Keratinocyte (primary cell): ENCODE results near the gene IBSP. TPM values are rescaled to one million over a fixed set of nuclear protein-coding genes. Genes with fewer than 3 reads are reported as not detected.

Experiments used
- DNase-seq: peaks from one replicate; pipeline ENCODE4 v3.0.0-alpha.2; 2011; ENCODE audit warnings: low read depth, missing footprints, low spot score
- FAIRE-seq: peaks from 2 replicates; lab custom pipeline; 2011; peaks lifted over from hg19 to GRCh38; lab: Jason Lieb, UNC
- H2AFZ ChIP-seq: 2 replicates; pipeline ENCODE4 v1.6.0; 2012; ENCODE audit warnings: low read length, control low read depth, inconsistent platforms; ENCODE audit not compliant: control insufficient read depth
- H3K27ac ChIP-seq: 2 replicates; pipeline ENCODE4 v1.5.1; 2011; ENCODE audit warnings: low read length; ENCODE audit not compliant: control insufficient read depth, insufficient read depth
- H3K27me3 ChIP-seq: 3 replicates; pipeline ENCODE4 v1.6.0; 2011; ENCODE audit warnings: low read length; ENCODE audit not compliant: control insufficient read depth, insufficient read depth; ENCODE audit errors: extremely low read depth
- H3K36me3 ChIP-seq, 2 experiments: 2 replicates in 1 of 2; 3 replicates in 1 of 2; pipeline ENCODE4 v1.5.1; 2011; ENCODE audit warnings: low read length in 2 of 2, mild to moderate bottlenecking in 1 of 2; ENCODE audit not compliant: control insufficient read depth in 2 of 2, insufficient read depth in 2 of 2; ENCODE audit errors: extremely low read depth in 1 of 2
- H3K4me1 ChIP-seq: 3 replicates; pipeline ENCODE4 v1.5.1; 2011; ENCODE audit warnings: low read length; ENCODE audit not compliant: control insufficient read depth, insufficient read depth; ENCODE audit errors: extremely low read depth
- H3K4me2 ChIP-seq: 3 replicates; pipeline ENCODE4 v1.6.0; 2011; ENCODE audit warnings: low read depth, low read length; ENCODE audit not compliant: control insufficient read depth, insufficient read depth; ENCODE audit errors: extremely low read depth
- H3K4me3 ChIP-seq, 3 experiments: fragments of 200-600 bp in 1 of 3; sonication (generic) in 1 of 3; 2 replicates in 2 of 3; 3 replicates in 1 of 3; pipeline ENCODE4 v1.5.1; 2011 to 2016; ENCODE audit warnings: low read length in 3 of 3, mild to moderate bottlenecking in 3 of 3, control low read depth in 2 of 3, inconsistent platforms in 1 of 3, low read depth in 1 of 3, mixed read lengths in 1 of 3, mixed run types in 1 of 3, moderate library complexity in 1 of 3; ENCODE audit not compliant: control insufficient read depth in 2 of 3, insufficient read depth in 2 of 3; ENCODE audit errors: extremely low read depth in 1 of 3
- H3K79me2 ChIP-seq: 2 replicates; pipeline ENCODE4 v1.6.0; 2012; ENCODE audit warnings: low read length; ENCODE audit not compliant: control insufficient read depth, insufficient read depth
- H3K9ac ChIP-seq: 3 replicates; pipeline ENCODE4 v1.6.0; 2011; ENCODE audit warnings: low read length; ENCODE audit not compliant: control insufficient read depth, insufficient read depth; ENCODE audit errors: extremely low read depth
- H3K9me1 ChIP-seq: 3 replicates; pipeline ENCODE4 v1.6.0; 2011; ENCODE audit warnings: low read length; ENCODE audit not compliant: control insufficient read depth, insufficient read depth; ENCODE audit errors: extremely low read depth
- H3K9me3 ChIP-seq: 2 replicates; pipeline ENCODE4 v1.5.1; 2012; ENCODE audit warnings: low read depth, low read length; ENCODE audit not compliant: control insufficient read depth
- H4K20me1 ChIP-seq: 3 replicates; pipeline ENCODE4 v1.6.0; 2011; ENCODE audit warnings: low read length; ENCODE audit not compliant: control insufficient read depth, insufficient read depth; ENCODE audit errors: extremely low read depth
- CTCF ChIP-seq, 3 experiments: IDR thresholded peaks in 1 of 3; conservative IDR thresholded peaks in 1 of 3; optimal IDR thresholded peaks in 1 of 3; 2 replicates in 2 of 3; 3 replicates in 1 of 3; pipeline versions ENCODE3 to v1.5.1; 2011; ENCODE audit warnings: low read length in 3 of 3, mild to moderate bottlenecking in 3 of 3, moderate library complexity in 2 of 3, control low read depth in 1 of 3, inconsistent platforms in 1 of 3; ENCODE audit not compliant: insufficient read depth in 2 of 3; ENCODE audit errors: extremely low read depth in 1 of 3
- EZH2 ChIP-seq: IDR thresholded peaks from one replicate; pipeline ENCODE4 v1.6.1; 2012; ENCODE audit warnings: inconsistent platforms, mild to moderate bottlenecking, low read length, moderate library complexity
- dilution Hi-C: fragments of 300-500 bp; cut with MboI; formaldehyde crosslinking; loops from one replicate; pipeline ENCODE4 v1.7.0; 2020; ENCODE audit warnings: low sequenced_read_pairs; ENCODE audit not compliant: extremely low pct_ligation_motif_present
- polyA plus RNA-seq, 5 experiments: library from polyadenylated mRNA; depleted of rRNA in 3 of 5; stranded (reverse) in 3 of 5; stranded (forward) in 1 of 5; unstranded in 1 of 5; fragments of >200 nt; gene quantifications; 1 replicate in 1 of 5; 2 replicates in 3 of 5; 3 replicates in 1 of 5; pipeline versions ENCODE4 v1.2.1 to v1.2.3, GENCODE V29; 2011 to 2012; ENCODE audit warnings: missing spikeins in 2 of 5, low read depth in 1 of 5, low replicate concordance in 1 of 5

Gene IBSP
- polyA plus RNA-seq, 1 donor (not counting 4 experiments of a cell fraction or from before 2014, with no cell fraction given), result not detected

GRCh38 chr4:87785731-87786509, 13.4 kb upstream of the IBSP start:
- Histone ChIP-seq H3K9me1 (no peaks in the 10 kb centered on the region), H3K9ac (no peak overlapping the region), H3K4me1 (no peaks in the 10 kb centered on the region), H3K9me3 (no peaks in the 10 kb centered on the region), H3K27ac (no peak overlapping the region), H3K27me3 (no peaks in the 10 kb centered on the region), H3K36me3 (no peaks in the 10 kb centered on the region), H3K4me3 (no peak overlapping the region), H4K20me1 (no peaks in the 10 kb centered on the region), H3K79me2 (no peaks in the 10 kb centered on the region), H2AFZ (no peak overlapping the region), H3K4me2 (no peak overlapping the region)
- FAIRE-seq, result no peak
- no peak for DNase-seq
- dilution Hi-C loops, result no loop called here
- TF ChIP-seq EZH2 (no peak), CTCF (optimal IDR thresholded peaks at IDR 0.05 in 1 of 3, IDR thresholded peaks at IDR 0.05 in 1 of 3, conservative IDR thresholded peaks at IDR 0.05 in 1 of 3; ENCODE audit: extremely low read depth in 1 of 3, insufficient read depth in 2 of 3, low read length in 3 of 3) (no peak)

- FAIRE-seq, result no peak
- no peak for DNase-seq
- Histone ChIP-seq H3K27ac (no peak overlapping the region), H3K4me2 (no peak overlapping the region), H2AFZ (no peak overlapping the region), H3K4me1 (peaks cover 6% of the 10 kb centered on the region), H3K79me2 (no peaks in the 10 kb centered on the region), H3K9me1 (no peaks in the 10 kb centered on the region), H4K20me1 (no peaks in the 10 kb centered on the region), H3K4me3 (no peak overlapping the region), H3K9ac (no peak overlapping the region), H3K36me3 (no peaks in the 10 kb centered on the region), H3K9me3 (no peaks in the 10 kb centered on the region), H3K27me3 (no peaks in the 10 kb centered on the region)
- dilution Hi-C loops, result no loop called here
- TF ChIP-seq EZH2 (no peak), CTCF (optimal IDR thresholded peaks at IDR 0.05 in 1 of 3, IDR thresholded peaks at IDR 0.05 in 1 of 3, conservative IDR thresholded peaks at IDR 0.05 in 1 of 3; ENCODE audit: extremely low read depth in 1 of 3, insufficient read depth in 2 of 3, low read length in 3 of 3) (no peak)
Measured at GRCh38 chr4:87802858-87803257, 3.5 kb downstream of the IBSP start.
